ENCODE results near the gene RET. TPM values are rescaled to one million over a fixed set of nuclear protein-coding genes. Genes with fewer than 3 reads are reported as not detected.

RET gene
- total RNA-seq, 1 donor from 2014 or later = 1.0 TPM

- Histone ChIP-seq H3K4me1 (no peaks in the 10 kb centered on the region), H3K27ac (no peak overlapping the region), H3K4me3 (no peak overlapping the region), H3K36me3 (no peaks in the 10 kb centered on the region), H3K9me3 (no peaks in the 10 kb centered on the region), H3K27me3 (no peaks in the 10 kb centered on the region)
- DNase-seq = peak; percentile 54
- TF ChIP-seq CTCF (IDR thresholded peaks at IDR 0.05) = no peak
- no peak for ATAC-seq
- intact Hi-C loops (cut with DNase I) = no loop called here
Observed at GRCh38 chr10:43043342-43043772, 33.5 kb upstream of the RET start.

GRCh38 chr10:43043773-43044447 lies 33.0 kb upstream of the RET start:
- Histone ChIP-seq H3K27me3 (no peaks in the 10 kb centered on the region), H3K4me3 (no peak overlapping the region), H3K36me3 (no peaks in the 10 kb centered on the region), H3K27ac (no peak overlapping the region), H3K9me3 (no peaks in the 10 kb centered on the region), H3K4me1 (no peaks in the 10 kb centered on the region)
- ATAC-seq (no peak), DNase-seq (peak; percentile 61)
- no peak for TF ChIP-seq CTCF (IDR thresholded peaks at IDR 0.05)
- intact Hi-C loops (cut with DNase I) = no loop called here

- Histone ChIP-seq H3K36me3 (no peaks in the 10 kb centered on the region), H3K4me3 (no peak overlapping the region), H3K4me1 (no peaks in the 10 kb centered on the region), H3K27me3 (no peaks in the 10 kb centered on the region), H3K27ac (no peak overlapping the region), H3K9me3 (no peaks in the 10 kb centered on the region)
- intact Hi-C loops (cut with DNase I) = no loop called here
- ATAC-seq (no peak), DNase-seq (peak; percentile 53)
- no peak for TF ChIP-seq CTCF (IDR thresholded peaks at IDR 0.05)
Observed at GRCh38 chr10:43044448-43044921, 32.4 kb upstream of the RET start.

GRCh38 chr10:43044961-43045621 lies 31.8 kb upstream of the RET start:
- Histone ChIP-seq H3K9me3 (no peaks in the 10 kb centered on the region), H3K4me1 (no peaks in the 10 kb centered on the region), H3K27ac (no peak overlapping the region), H3K27me3 (no peaks in the 10 kb centered on the region), H3K4me3 (no peak overlapping the region), H3K36me3 (no peaks in the 10 kb centered on the region)
- no peak for TF ChIP-seq CTCF (IDR thresholded peaks at IDR 0.05)
- no peak for ATAC-seq
- peak; percentile 50 for DNase-seq
- intact Hi-C loops (cut with DNase I) = no loop called here

- Histone ChIP-seq H3K4me3 (no peak overlapping the region), H3K27ac (no peak overlapping the region), H3K9me3 (no peaks in the 10 kb centered on the region), H3K27me3 (no peaks in the 10 kb centered on the region), H3K4me1 (no peaks in the 10 kb centered on the region), H3K36me3 (no peaks in the 10 kb centered on the region)
- DNase-seq = peak; percentile 49
- TF ChIP-seq CTCF (IDR thresholded peaks at IDR 0.05) = no peak
- no peak for ATAC-seq
- intact Hi-C loops (cut with DNase I) = no loop called here
Observed at GRCh38 chr10:43045631-43046287, 31.1 kb upstream of the RET start.

All from upper lobe of right lung (tissue), 1 donor.